Measurements from ENCODE around the gene BSPRY. TPM values are rescaled to one million over a fixed set of nuclear protein-coding genes. Genes with fewer than 3 reads are reported as not detected.

Gene BSPRY
- total RNA-seq, 1 experiment from 2014 or later, result 22.6 TPM

GRCh38 chr9:113386571-113387393 is 37.4 kb downstream of the BSPRY start:
- H3K79me2 ChIP-seq (ENCODE audit: low read length), result no peaks in the 10 kb centered on the region
- no peaks in the 10 kb centered on the region for H3K27me3 ChIP-seq (ENCODE audit: low read length)
- no peaks in the 10 kb centered on the region for H3K9me3 ChIP-seq (ENCODE audit: low read length)
- TSS peak; percentile 54 for BruUV-seq (replicated peaks)
- no peaks in the 10 kb centered on the region for H4K20me1 ChIP-seq (ENCODE audit: low read length)
- H3K27ac ChIP-seq (ENCODE audit: low read length), result no peak overlapping the region
- no peak overlapping the region for H3K4me2 ChIP-seq (ENCODE audit: low read length)
- intact Hi-C loops (cut with micrococcal nuclease), result no loop called here
- no peaks in the 10 kb centered on the region for H3F3A ChIP-seq (ENCODE audit: low read length, unreplicated experiment)
- ChIA-PET CTCF (no interaction called here), POLR2A (ENCODE audit: unreplicated experiment) (no interaction called here)
- TF ChIP-seq EZH2 (IDR thresholded peaks at IDR 0.05; ENCODE audit: low read length, unreplicated experiment) (no peak), CTCF (conservative IDR thresholded peaks at IDR 0.05; ENCODE audit: low read depth, low read length) (no peak), EZH2phosphoT487 (IDR thresholded peaks at IDR 0.05; ENCODE audit: borderline replicate concordance, low read length) (no peak)
- no peak overlapping the region for H2AFZ ChIP-seq (ENCODE audit: low read length)
- H3K4me3 ChIP-seq (ENCODE audit: low read length), result no peak overlapping the region
- no peaks in the 10 kb centered on the region for H3K9me2 ChIP-seq (replicated peaks; ENCODE audit: low read length)
- ATAC-seq (no peak), DNase-seq (no peak)
- H3K4me1 ChIP-seq (ENCODE audit: insufficient read depth, low read length), result peaks cover 8% of the 10 kb centered on the region
- no peaks in the 10 kb centered on the region; the same call in 1 of the 2 replicates for H3K36me3 ChIP-seq (ENCODE audit: low read depth, low read length)
- no peak overlapping the region for H3K9ac ChIP-seq (ENCODE audit: low read length)

GRCh38 chr9:113387560-113388230 is 38.4 kb downstream of the BSPRY start:
- ChIA-PET POLR2A (ENCODE audit: unreplicated experiment) (no interaction called here), CTCF (no interaction called here)
- no peaks in the 10 kb centered on the region; the same call in 1 of the 2 replicates for H3K36me3 ChIP-seq (ENCODE audit: low read depth, low read length)
- TF ChIP-seq CTCF (conservative IDR thresholded peaks at IDR 0.05; ENCODE audit: low read depth, low read length) (no peak), EZH2 (IDR thresholded peaks at IDR 0.05; ENCODE audit: low read length, unreplicated experiment) (no peak), EZH2phosphoT487 (IDR thresholded peaks at IDR 0.05; ENCODE audit: borderline replicate concordance, low read length) (no peak)
- no peak overlapping the region for H3K27ac ChIP-seq (ENCODE audit: low read length)
- H3K9ac ChIP-seq (ENCODE audit: low read length), result no peak overlapping the region
- H3K9me3 ChIP-seq (ENCODE audit: low read length), result no peaks in the 10 kb centered on the region
- no peak overlapping the region for H3K4me3 ChIP-seq (ENCODE audit: low read length)
- H2AFZ ChIP-seq (ENCODE audit: low read length), result no peak overlapping the region
- H3K9me2 ChIP-seq (replicated peaks; ENCODE audit: low read length), result no peaks in the 10 kb centered on the region
- no peak for DNase-seq
- no peaks in the 10 kb centered on the region for H3K4me1 ChIP-seq (ENCODE audit: insufficient read depth, low read length)
- no peak overlapping the region for H3K4me2 ChIP-seq (ENCODE audit: low read length)
- H3K27me3 ChIP-seq (ENCODE audit: low read length), result no peaks in the 10 kb centered on the region
- H4K20me1 ChIP-seq (ENCODE audit: low read length), result no peaks in the 10 kb centered on the region
- intact Hi-C loops (cut with micrococcal nuclease), result no loop called here
- ATAC-seq, result no peak
- no peaks in the 10 kb centered on the region for H3K79me2 ChIP-seq (ENCODE audit: low read length)
- H3F3A ChIP-seq (ENCODE audit: low read length, unreplicated experiment), result no peaks in the 10 kb centered on the region
- no TSS peak for BruUV-seq (replicated peaks)

- no peaks in the 10 kb centered on the region for H3F3A ChIP-seq (ENCODE audit: low read length, unreplicated experiment)
- no peaks in the 10 kb centered on the region for H3K9me3 ChIP-seq (ENCODE audit: low read length)
- H3K4me2 ChIP-seq (ENCODE audit: low read length), result no peak overlapping the region
- no peak for DNase-seq
- H3K27ac ChIP-seq (ENCODE audit: low read length), result no peak overlapping the region
- CTCF ChIA-PET, result no interaction called here
- no peak overlapping the region for H2AFZ ChIP-seq (ENCODE audit: low read length)
- TF ChIP-seq EZH2 (IDR thresholded peaks at IDR 0.05; ENCODE audit: low read length, unreplicated experiment) (no peak), CTCF (conservative IDR thresholded peaks at IDR 0.05; ENCODE audit: low read depth, low read length) (no peak), EZH2phosphoT487 (IDR thresholded peaks at IDR 0.05; ENCODE audit: borderline replicate concordance, low read length) (no peak)
- H4K20me1 ChIP-seq (ENCODE audit: low read length), result no peaks in the 10 kb centered on the region
- H3K4me1 ChIP-seq (ENCODE audit: insufficient read depth, low read length), result no peaks in the 10 kb centered on the region
- no peak overlapping the region for H3K9ac ChIP-seq (ENCODE audit: low read length)
- H3K9me2 ChIP-seq (replicated peaks; ENCODE audit: low read length), result no peaks in the 10 kb centered on the region
- no peaks in the 10 kb centered on the region for H3K79me2 ChIP-seq (ENCODE audit: low read length)
- no peak for ATAC-seq
- no peaks in the 10 kb centered on the region; the same call in 1 of the 2 replicates for H3K36me3 ChIP-seq (ENCODE audit: low read depth, low read length)
- H3K27me3 ChIP-seq (ENCODE audit: low read length), result no peaks in the 10 kb centered on the region
- intact Hi-C loops (cut with micrococcal nuclease), result no loop called here
- H3K4me3 ChIP-seq (ENCODE audit: low read length), result no peak overlapping the region
- BruUV-seq (replicated peaks), result no TSS peak
- POLR2A ChIA-PET (ENCODE audit: unreplicated experiment), result no interaction called here
These were observed 39.5 kb downstream of the BSPRY start for GRCh38 chr9:113388833-113389232.
